ENCODE results near the gene PPHLN1. TPM values are rescaled to one million over a fixed set of nuclear protein-coding genes. Genes with fewer than 3 reads are reported as not detected.

PPHLN1 gene
- total RNA-seq, 2 experiments from 2014 or later, result 100 to 105 TPM

- Histone ChIP-seq H3K27me3 (ENCODE audit: control insufficient read depth in 1 of 2, insufficient read depth in 2 of 2, low read length in 2 of 2) (peaks cover 0 to 5% of the 10 kb centered on the region in 2 experiments), H3K4me1 (ENCODE audit: insufficient read depth, low read length) (no peaks in the 10 kb centered on the region), H3K27ac (ENCODE audit: low read depth in 1 of 2, low read length in 2 of 2) (no peak overlapping the region), H3K4me3 (ENCODE audit: low read length) (no peak overlapping the region), H3K36me3 (ENCODE audit: insufficient read depth, low read length) (no peaks in the 10 kb centered on the region), H3K9me3 (ENCODE audit: control insufficient read depth in 1 of 2, insufficient read depth in 1 of 2, low read length in 2 of 2) (peaks cover 0 to 11% of the 10 kb centered on the region in 2 experiments)
- no peak overlapping the region for H3K27ac Mint-ChIP-seq
- POLR2A ChIA-PET, result no interaction called here
- H3K4me1 Mint-ChIP-seq (ENCODE audit: low read depth), result no peaks in the 10 kb centered on the region
- TF ChIP-seq CTCF (IDR thresholded peaks at IDR 0.05), result no peak
- H3K27me3 Mint-ChIP-seq, result peaks cover 10% of the 10 kb centered on the region
- H3K36me3 Mint-ChIP-seq (ENCODE audit: low read depth), result no peaks in the 10 kb centered on the region
- no peaks in the 10 kb centered on the region for H3K9me3 Mint-ChIP-seq
- no peak for DNase-seq
- intact Hi-C loops (cut with DNase I, micrococcal nuclease), result no loop called here
- ATAC-seq (ENCODE audit: poor library complexity), result no peak
- CTCF ChIA-PET, result no interaction called here
- no peak overlapping the region for H3K4me3 Mint-ChIP-seq
Measured at GRCh38 chr12:42291680-42292079, 34.3 kb upstream of the PPHLN1 start.

- intact Hi-C loops (cut with DNase I, micrococcal nuclease), result no loop called here
- ATAC-seq (ENCODE audit: poor library complexity), result no peak
- CTCF ChIA-PET, result interaction anchor here (0.7 kb wide), 1 partner anchor 30 kb away, joined by 4 read pairs; the partner anchor contains the start of genes PPHLN1 and ZCRB1
Measured at GRCh38 chr12:42296503-42297109, 29.4 kb upstream of the PPHLN1 start.

GRCh38 chr12:42298887-42299286 is 27.1 kb upstream of the PPHLN1 start:
- intact Hi-C loops (cut with DNase I, micrococcal nuclease), result no loop called here
- ATAC-seq (ENCODE audit: poor library complexity) (no peak), DNase-seq (no peak)
- POLR2A ChIA-PET, result no interaction called here
- CTCF ChIA-PET, result interaction anchor here (0.7 kb wide), 2 partner anchors 84 to 1996 kb away, joined by 3 read pairs; no protein-coding TSS in a partner anchor
- H3K27me3 Mint-ChIP-seq, result no peaks in the 10 kb centered on the region
- peaks cover 9% of the 10 kb centered on the region for H3K4me1 Mint-ChIP-seq (ENCODE audit: low read depth)
- no peaks in the 10 kb centered on the region for H3K27me3 ChIP-seq (ENCODE audit: control insufficient read depth in 1 of 2, insufficient read depth in 2 of 2, low read length in 2 of 2)
- H3K4me3 ChIP-seq (ENCODE audit: low read length), result no peak overlapping the region
- no peaks in the 10 kb centered on the region for H3K9me3 Mint-ChIP-seq
- H3K4me1 ChIP-seq (ENCODE audit: insufficient read depth, low read length), result peaks cover 4% of the 10 kb centered on the region
- no peak for TF ChIP-seq CTCF (IDR thresholded peaks at IDR 0.05)
- H3K4me3 Mint-ChIP-seq, result no peak overlapping the region
- no peaks in the 10 kb centered on the region for H3K36me3 ChIP-seq (ENCODE audit: insufficient read depth, low read length)
- no peak overlapping the region for H3K27ac ChIP-seq (ENCODE audit: low read depth in 1 of 2, low read length in 2 of 2)
- no peak overlapping the region for H3K27ac Mint-ChIP-seq
- peaks cover 0 to 11% of the 10 kb centered on the region in 2 experiments for H3K9me3 ChIP-seq (ENCODE audit: control insufficient read depth in 1 of 2, insufficient read depth in 1 of 2, low read length in 2 of 2)
- H3K36me3 Mint-ChIP-seq (ENCODE audit: low read depth), result no peaks in the 10 kb centered on the region

More at GRCh38 chr12:42296503-42297109, 29.4 kb upstream of the PPHLN1 start:
- no peaks in the 10 kb centered on the region for H3K9me3 Mint-ChIP-seq
- Histone ChIP-seq H3K27me3 (ENCODE audit: control insufficient read depth in 1 of 2, insufficient read depth in 2 of 2, low read length in 2 of 2) (no peaks in the 10 kb centered on the region), H3K4me1 (ENCODE audit: insufficient read depth, low read length) (peaks cover 4% of the 10 kb centered on the region), H3K27ac (ENCODE audit: low read depth in 1 of 2, low read length in 2 of 2) (no peak overlapping the region), H3K36me3 (ENCODE audit: insufficient read depth, low read length) (no peaks in the 10 kb centered on the region), H3K4me3 (ENCODE audit: low read length) (no peak overlapping the region), H3K9me3 (ENCODE audit: control insufficient read depth in 1 of 2, insufficient read depth in 1 of 2, low read length in 2 of 2) (peaks cover 0 to 11% of the 10 kb centered on the region in 2 experiments)
- no peak for TF ChIP-seq CTCF (IDR thresholded peaks at IDR 0.05)
- peak in 4 of 14 experiments; percentile 3 to 37 (median 22) for DNase-seq
- no peak overlapping the region for H3K4me3 Mint-ChIP-seq
- H3K27ac Mint-ChIP-seq, result no peak overlapping the region
- H3K36me3 Mint-ChIP-seq (ENCODE audit: low read depth), result no peaks in the 10 kb centered on the region
- H3K4me1 Mint-ChIP-seq (ENCODE audit: low read depth), result peaks cover 9% of the 10 kb centered on the region
- POLR2A ChIA-PET, result no interaction called here
- no peaks in the 10 kb centered on the region for H3K27me3 Mint-ChIP-seq

All from CD4-positive, alpha-beta T cell (primary cell).